Mononuclear cell (primary cell): ENCODE results near the gene FGA. TPM values are rescaled to one million over a fixed set of nuclear protein-coding genes. Genes with fewer than 3 reads are reported as not detected.
"Not testable (repeated sequence)": the region's sequence is repeated elsewhere in the genome, so short reads cannot be mapped to it uniquely, and the experiment has no call there.

Experiments
- H3K27me3 ChIP-seq: 2 replicates; pipeline ENCODE4 v1.6.0; 2011; ENCODE audit warnings: low read length, control low read depth; ENCODE audit not compliant: insufficient read depth
- H3K4me1 ChIP-seq: 2 replicates; pipeline ENCODE4 v1.5.1; 2011; ENCODE audit warnings: mild to moderate bottlenecking, low read length, control low read depth; ENCODE audit not compliant: insufficient read depth
- H3K4me3 ChIP-seq: 2 replicates; pipeline ENCODE4 v1.5.1; 2011; ENCODE audit warnings: mild to moderate bottlenecking, low read length, moderate library complexity
- H3K9me3 ChIP-seq: 2 replicates; pipeline ENCODE4 v1.5.1; 2011; ENCODE audit warnings: low read depth, mild to moderate bottlenecking, control low read depth, low read length
- total RNA-seq: library from RNA; depleted of rRNA; stranded (reverse); fragments of >200 nt; gene quantifications from one replicate; pipeline ENCODE4 v1.2.3, GENCODE V29; 2012

The FGA gene
- total RNA-seq, 1 donor: not detected

DNA sequence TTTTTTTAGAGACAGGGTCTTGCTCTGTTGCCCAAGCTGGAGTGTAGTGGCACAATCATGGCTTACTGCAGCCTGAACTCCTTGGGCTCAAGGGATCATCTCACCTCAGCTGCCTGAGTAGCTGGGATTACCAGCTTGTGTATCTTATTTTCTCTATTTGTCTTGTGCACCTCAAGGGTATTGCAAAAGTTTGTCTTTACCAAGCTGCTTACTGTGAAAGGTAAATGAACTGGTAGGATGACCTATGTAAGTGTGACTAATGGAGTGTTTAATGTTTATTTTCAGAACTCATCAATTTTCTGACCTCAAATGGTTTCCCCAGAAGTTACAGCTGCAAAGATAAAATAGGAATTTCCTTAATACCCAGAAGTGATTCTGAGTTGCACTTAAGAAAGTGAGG is 5.3 kb upstream of the FGA start:
- Histone ChIP-seq H3K27me3 (no peaks in the 10 kb centered on the region), H3K4me1 (no peaks in the 10 kb centered on the region), H3K9me3 (no peaks in the 10 kb centered on the region), H3K4me3 (no peak overlapping the region)

DNA sequence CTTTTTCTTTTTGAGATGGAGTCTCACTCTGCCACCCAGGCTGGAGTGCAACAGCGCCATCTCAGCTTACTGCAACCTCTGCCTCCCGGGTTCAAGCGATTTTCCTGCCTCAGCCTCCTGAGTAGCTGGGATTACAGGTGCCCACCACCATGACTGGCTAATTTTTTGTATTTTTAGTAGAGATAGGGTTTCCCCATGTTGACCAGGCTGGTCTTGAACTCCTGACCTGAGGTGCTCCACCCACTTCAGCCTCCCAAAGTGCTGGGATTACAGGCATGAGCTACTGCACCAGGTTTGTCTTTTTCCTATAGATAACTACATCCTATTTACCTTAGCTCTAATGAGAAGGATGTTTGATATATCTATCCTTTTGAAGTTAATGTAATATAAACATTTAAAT is 3.8 kb upstream of the FGA start:
- H3K4me1 ChIP-seq, H3K9me3 ChIP-seq, H3K4me3 ChIP-seq, H3K27me3 ChIP-seq: not testable (repeated sequence)

DNA sequence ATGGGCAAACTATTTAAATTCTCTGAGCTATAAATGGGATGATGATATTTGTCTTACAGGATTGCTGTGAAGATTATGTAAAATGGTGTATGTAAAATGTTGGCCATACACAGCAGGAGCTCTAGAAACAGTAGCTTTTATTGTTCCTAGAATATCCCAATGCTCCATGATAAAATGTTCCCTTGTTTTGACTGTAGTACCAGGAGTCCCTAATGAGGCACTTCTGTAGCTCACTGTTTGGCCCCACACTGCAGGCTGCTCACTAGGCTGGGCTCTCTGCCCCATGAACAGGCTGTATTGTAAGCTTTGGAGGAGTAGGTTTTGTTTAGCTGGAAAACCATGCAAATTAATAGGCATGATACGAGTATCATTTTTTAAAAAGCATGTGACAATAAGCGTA is 3.3 kb upstream of the FGA start:
- Histone ChIP-seq H3K9me3 (no peaks in the 10 kb centered on the region), H3K4me3 (no peak overlapping the region), H3K4me1 (no peaks in the 10 kb centered on the region), H3K27me3 (no peaks in the 10 kb centered on the region)

DNA sequence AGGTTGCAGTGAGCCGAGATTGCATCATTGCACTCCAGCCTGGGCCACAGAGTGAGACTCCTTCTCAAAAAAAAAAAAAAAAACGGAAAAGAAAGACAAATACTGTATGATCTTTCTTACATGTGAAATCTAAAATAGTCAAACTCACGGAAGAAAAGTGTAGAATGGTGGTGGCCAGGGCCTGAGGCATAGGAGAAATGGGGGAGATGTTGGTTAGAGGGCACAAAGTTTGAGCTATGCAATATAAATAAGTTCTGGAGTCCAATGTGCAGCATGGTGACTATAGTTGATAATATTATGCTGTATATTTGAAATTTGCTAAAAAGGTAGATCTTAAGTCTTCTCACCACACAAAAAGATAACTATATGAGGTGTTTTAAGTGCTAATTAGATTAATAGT is 1.3 kb upstream of the FGA start:
- H3K27me3 ChIP-seq: no peaks in the 10 kb centered on the region
- H3K4me1 ChIP-seq: no peaks in the 10 kb centered on the region
- H3K4me3 ChIP-seq: no peak overlapping the region
- H3K9me3 ChIP-seq: no peaks in the 10 kb centered on the region

DNA sequence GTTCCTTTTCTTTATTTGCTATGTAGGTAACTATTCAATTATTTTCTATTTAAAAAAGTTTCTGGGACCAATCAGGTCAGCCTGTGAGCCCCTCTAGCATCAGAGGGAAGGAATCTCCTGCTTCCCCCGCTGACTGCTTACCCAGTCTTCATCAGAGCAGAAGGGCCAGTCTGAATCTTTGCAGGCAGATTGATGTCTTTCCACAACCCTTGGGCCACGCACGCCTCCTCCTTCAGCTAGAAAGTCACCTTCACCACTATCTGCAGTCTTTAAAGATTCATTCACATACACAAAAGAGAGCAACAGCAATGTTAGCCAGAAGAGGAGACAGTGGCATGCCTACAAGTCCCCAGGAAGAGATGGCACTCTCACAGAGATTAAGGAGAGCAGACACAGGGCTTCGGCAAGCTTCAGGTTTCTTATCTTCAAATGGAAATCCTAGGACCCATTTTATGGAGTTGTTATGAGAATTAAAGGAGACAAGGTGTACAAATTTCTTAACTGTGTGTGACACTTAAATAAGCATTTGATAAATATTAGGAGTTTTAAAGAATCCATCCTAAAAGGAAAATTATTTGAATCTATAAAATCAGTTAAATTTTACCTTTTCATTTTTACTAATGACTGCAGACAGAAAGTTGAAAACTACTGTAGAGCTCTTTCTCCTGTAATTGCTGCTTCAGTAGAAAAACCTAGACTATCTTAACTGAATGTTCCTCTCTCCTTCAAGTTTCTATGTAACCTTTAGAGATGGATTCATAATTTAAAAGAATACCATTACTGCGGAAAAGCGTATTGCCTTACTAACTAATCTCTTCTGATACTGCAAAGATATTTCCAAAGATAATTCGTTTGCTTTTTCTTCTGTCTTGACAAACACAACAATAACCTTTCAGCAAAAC is 995 bp downstream of the FGA start:
- no peaks in the 10 kb centered on the region for H3K9me3 ChIP-seq
- H3K27me3 ChIP-seq: no peaks in the 10 kb centered on the region
- H3K4me3 ChIP-seq: no peak overlapping the region
- H3K4me1 ChIP-seq: no peaks in the 10 kb centered on the region

DNA sequence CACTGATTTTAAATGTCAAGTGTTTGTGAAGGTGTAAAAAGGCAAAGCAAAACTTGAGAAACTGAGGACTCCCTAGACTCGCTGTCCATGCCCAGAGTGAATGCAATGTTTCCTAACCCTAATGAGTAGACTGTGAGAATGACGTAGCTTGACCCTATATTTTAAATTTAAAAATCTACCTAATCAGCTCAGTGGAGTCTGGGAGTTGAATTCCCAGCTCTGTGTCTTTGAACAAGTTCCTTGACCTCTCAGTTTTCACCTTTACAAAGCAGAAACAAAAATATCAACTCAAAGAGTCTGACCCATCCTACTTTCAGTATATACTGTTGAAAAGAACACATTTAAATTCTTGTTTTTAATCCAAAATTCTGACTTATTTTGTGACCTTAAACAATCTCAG is 2.3 kb downstream of the FGA start:
- Histone ChIP-seq H3K4me1 (no peaks in the 10 kb centered on the region), H3K4me3 (no peak overlapping the region), H3K27me3 (no peaks in the 10 kb centered on the region), H3K9me3 (no peaks in the 10 kb centered on the region)

DNA sequence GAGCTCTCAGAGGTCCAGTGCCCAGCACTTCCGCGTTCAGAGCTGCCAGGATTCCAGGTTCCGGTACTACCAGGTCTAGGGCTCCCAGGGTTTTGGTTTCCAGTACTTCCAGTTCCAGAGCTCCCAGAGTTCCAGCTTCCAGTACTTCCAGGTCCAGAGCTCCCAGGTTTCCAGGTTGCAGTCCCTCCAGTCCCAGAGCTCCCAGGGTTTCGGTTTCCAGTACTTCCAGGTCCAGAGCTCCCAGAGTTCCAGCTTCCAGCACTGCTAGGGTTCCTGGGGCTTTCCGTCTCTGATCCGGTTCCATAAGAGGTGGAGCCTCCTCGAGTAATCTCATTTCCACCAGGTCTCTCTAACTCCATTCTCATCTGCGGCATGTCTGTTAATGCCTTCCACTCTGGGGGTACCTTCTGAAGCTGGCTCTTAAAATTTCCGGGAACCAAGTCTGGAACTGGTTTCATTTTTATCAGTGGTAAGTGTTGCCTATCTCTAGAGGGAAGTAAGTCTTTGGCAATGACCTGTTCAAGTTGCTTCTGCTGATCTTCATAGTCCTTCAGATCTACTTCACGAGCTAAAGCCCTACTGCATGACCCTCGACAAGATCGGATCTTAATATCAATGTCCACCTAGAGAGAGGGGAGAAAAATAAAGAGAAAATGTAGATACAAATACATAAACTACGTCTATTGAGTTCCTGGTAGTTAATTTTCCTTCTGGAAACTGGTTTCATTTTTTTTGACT is 4.1 kb downstream of the FGA start:
- Histone ChIP-seq H3K4me3 (no peak overlapping the region), H3K4me1 (no peaks in the 10 kb centered on the region), H3K9me3 (no peaks in the 10 kb centered on the region), H3K27me3 (no peaks in the 10 kb centered on the region)

DNA sequence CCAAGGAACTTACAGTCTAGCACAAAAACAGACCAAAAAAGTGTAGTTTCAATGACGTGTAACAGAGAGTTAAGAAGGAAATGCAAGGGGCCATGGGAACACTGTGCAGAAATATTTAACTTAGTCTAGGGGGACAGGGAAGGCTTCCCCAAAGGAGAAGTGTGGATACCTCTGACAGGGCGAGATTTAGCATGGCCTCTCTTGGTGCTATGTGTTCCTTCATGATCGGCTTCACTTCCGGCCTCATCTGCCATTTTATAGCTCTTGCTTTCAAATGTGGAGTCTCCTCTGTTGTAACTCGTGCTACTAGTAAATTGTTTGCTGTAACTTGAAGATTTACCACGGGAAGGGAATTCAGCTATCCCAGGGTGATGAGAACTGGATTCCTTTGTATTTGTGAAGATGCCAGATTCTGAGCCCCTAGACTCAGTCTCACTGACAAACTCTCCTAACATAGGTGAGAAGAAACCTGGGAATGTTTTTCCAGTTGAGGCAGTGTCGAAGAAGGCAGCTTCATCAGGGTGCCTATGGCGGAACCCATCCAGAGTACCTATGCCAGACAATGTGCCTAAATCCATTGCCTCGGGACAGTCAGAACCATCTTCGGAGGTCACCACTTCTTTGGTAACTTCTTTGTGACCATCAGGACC is 5.0 kb downstream of the FGA start:
- Histone ChIP-seq H3K27me3 (no peaks in the 10 kb centered on the region), H3K4me1 (no peaks in the 10 kb centered on the region), H3K4me3 (no peak overlapping the region), H3K9me3 (no peaks in the 10 kb centered on the region)

DNA sequence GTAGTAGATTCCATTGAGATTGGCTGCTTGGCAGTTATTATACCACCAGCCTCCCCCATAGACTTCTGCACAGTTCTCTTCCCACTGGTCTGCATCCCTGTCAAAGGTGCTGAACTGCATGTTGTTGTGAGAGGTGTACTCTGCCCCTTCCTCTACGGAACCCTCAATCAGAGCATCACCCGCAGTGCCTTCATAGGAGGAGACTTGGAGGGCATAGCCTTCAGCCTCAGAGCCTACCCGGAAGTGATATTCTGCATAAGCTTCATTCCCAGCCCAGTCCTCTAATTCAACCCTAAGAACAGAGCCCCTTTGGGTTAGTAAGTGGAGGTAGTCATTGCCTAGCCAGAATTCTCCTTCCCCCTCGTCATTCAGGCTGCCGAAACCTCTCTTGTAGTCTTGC is 6.3 kb downstream of the FGA start:
- H3K27me3 ChIP-seq: peaks cover 4% of the 10 kb centered on the region
- no peak overlapping the region for H3K4me3 ChIP-seq
- H3K9me3 ChIP-seq: no peaks in the 10 kb centered on the region
- H3K4me1 ChIP-seq: no peaks in the 10 kb centered on the region

DNA sequence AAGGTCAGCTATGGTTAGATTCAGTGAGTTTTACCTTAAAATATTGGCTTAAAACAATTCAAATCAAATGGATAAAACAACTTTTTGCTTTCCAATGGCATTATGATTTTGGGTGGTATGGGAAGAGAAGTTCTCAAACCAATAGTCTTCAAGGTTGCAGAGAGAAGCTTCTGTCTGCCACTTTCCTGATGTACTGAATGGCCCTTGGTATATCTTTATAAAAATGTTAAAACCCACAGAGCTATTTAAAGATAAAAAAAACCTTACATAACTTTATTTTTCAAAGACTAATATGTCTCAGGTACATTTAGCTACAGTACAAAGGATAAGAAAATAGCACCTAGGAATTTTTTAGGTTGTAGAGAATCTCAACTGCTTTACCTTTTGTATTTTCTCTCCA is 6.9 kb downstream of the FGA start:
- Histone ChIP-seq H3K27me3 (peaks cover 4% of the 10 kb centered on the region), H3K9me3 (no peaks in the 10 kb centered on the region), H3K4me1 (no peaks in the 10 kb centered on the region), H3K4me3 (no peak overlapping the region)

DNA sequence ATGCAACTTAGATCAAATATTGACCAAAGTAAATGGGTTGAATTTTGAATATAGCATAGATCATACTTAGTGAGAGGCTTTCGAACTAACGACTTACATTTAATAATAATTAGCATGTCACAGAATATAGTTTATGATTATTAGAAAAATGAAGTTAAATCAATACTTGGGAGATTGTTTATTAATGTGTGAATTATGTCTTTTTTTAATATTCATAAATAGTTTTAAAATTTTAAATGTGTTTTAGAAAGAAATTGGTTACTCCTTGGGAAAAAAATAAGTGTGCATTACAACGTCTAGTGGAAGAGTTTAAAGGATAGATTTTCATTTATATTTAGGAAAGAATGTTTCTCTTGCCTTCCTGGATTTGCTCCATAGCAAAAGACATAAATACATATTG is 7.3 kb downstream of the FGA start:
- H3K27me3 ChIP-seq: peaks cover 4% of the 10 kb centered on the region
- H3K4me3 ChIP-seq: no peak overlapping the region
- no peaks in the 10 kb centered on the region for H3K9me3 ChIP-seq
- no peaks in the 10 kb centered on the region for H3K4me1 ChIP-seq

DNA sequence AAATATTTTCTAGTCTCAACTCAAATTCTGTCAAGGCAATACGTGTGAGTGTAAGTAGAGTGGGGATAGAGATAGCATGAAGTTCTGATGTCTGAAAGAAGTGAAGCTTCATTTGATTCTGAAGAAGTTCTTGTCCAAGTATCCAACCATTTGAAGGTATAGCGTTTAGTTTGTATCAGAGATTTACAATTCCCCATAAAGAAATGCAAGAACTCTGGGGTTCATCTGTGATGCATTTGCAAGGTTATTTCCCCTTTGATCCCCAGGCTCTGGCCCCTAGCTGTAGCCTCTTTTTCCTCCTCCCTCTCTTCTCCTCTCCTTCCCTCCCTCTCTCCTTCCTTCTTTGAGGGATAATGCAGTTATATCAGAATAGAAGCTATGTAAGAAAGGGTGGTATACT is 7.8 kb downstream of the FGA start:
- Histone ChIP-seq H3K27me3 (peaks cover 4% of the 10 kb centered on the region), H3K9me3 (no peaks in the 10 kb centered on the region), H3K4me3 (no peak overlapping the region), H3K4me1 (no peaks in the 10 kb centered on the region)

DNA sequence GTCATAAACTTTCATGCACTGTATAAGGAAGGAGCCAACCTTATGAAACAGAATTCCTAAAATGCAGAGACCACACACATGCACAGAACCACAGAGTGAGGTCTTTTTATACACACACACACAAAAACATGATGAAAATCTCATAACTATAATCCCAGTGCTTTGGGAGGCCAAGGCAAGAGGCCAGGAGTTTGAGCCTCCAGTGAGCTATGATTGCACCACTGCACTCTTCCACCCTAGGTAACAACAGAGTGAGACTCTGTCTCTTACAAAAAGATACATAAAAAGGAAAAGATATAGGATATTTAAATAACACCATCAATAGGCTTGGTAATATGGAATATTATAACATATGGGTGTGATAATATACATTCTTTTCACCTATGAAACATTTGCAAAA is 10.6 kb downstream of the FGA start:
- no peak overlapping the region for H3K4me3 ChIP-seq
- no peaks in the 10 kb centered on the region for H3K4me1 ChIP-seq
- H3K9me3 ChIP-seq: no peaks in the 10 kb centered on the region
- peaks cover 11% of the 10 kb centered on the region for H3K27me3 ChIP-seq

DNA sequence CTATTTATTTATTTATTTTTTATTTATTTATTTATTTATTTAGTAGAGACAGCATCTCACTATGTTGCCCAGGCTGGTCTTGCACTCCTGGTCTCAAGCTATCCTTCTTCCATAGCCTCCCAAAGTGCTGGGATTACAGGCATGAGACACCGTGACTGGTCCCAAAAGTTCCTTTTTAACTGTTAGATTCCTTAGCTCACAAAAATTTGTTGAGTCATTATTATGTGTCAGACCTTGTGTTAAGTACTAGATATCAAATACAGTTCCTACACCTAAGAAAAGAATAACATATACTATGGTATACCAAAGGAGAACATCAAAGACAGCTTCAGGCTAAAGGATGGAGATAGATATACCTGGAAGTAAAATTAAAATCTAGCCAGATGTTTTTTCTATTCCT is 11.6 kb downstream of the FGA start:
- Histone ChIP-seq H3K4me3 (no peak overlapping the region), H3K27me3 (peaks cover 11% of the 10 kb centered on the region), H3K9me3 (no peaks in the 10 kb centered on the region), H3K4me1 (no peaks in the 10 kb centered on the region)

DNA sequence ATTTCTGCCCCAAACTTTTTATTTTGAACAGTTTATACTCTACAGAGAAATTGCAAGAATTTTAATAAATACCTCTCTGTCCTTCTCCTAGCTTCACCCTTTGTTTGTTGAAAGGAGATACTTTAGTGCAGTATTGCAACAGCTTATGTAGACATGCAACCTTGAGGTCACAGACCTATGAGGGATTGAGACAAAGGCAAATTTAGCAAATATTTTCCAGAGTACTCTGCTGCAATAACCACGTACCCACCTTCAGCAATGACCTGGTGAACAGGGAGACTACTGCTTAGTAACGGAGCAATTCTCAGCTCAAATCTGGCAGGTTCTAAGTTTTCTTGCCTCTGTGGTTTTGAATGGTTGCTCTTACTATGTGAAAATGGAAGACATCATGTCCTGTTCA is 13.2 kb downstream of the FGA start:
- H3K4me1 ChIP-seq: no peaks in the 10 kb centered on the region
- no peak overlapping the region for H3K4me3 ChIP-seq
- H3K27me3 ChIP-seq: peaks cover 11% of the 10 kb centered on the region
- no peaks in the 10 kb centered on the region for H3K9me3 ChIP-seq
